A549 treated with AZD2906 at 1 μM for 4 hours (cell line): Measurements from ENCODE around the gene FZD8. TPM values are rescaled to one million over a fixed set of nuclear protein-coding genes. Genes with fewer than 3 reads are reported as not detected.

Experiments used
- total RNA-seq: library from RNA; stranded (reverse); fragments of 200-300 nt; extraction: Qiagen RNA extraction; gene quantifications from 5 replicates; pipeline ENCODE4 v1.2.3, GENCODE V29; 2022

Gene FZD8
- 3.2 to 5.4 TPM (median 4.6 TPM) in 5 replicates for total RNA-seq

GRCh38 chr10:35642035-35642792, at the start of gene FZD8:
TSS of gene FZD8 (minus strand) at chr10:35642296. CDS start at chr10:35641429, 867 bp downstream.

GRCh38 chr10:35605191-35605590, 36.9 kb downstream of the FZD8 start, which contains the start of gene GJD4:
TSS of gene GJD4 (plus strand) at chr10:35605341. CDS start at chr10:35605568, 227 bp downstream.

Other genes starting within 250 kb of the FZD8 start
- not detected in 5 replicates for gene GJD4, start 37.0 kb downstream of the FZD8 start, total RNA-seq